Spleen (tissue), 11 donors: ENCODE data around the gene OR2V2. TPM values are rescaled to one million over a fixed set of nuclear protein-coding genes. Genes with fewer than 3 reads are reported as not detected.
"Not testable (repeated sequence)": the region's sequence is repeated elsewhere in the genome, so short reads cannot be mapped to it uniquely, and the experiment has no call there.

Source experiments
- DNase-seq: peaks from one replicate; pipeline ENCODE4 v3.0.0-alpha.2; 2020
- H3K27ac ChIP-seq, 8 donors: fragments of 200-600 bp; sonication (generic) in 7 of 8; 1 replicate in 4 of 8; 2 replicates in 4 of 8; pipeline versions ENCODE4 v1.5.0 to v1.8.0; 2016 to 2021; ENCODE audit warnings: inconsistent platforms in 4 of 8, mild to moderate bottlenecking in 4 of 8, moderate library complexity in 1 of 8
- H3K27me3 ChIP-seq, 7 donors: fragments of 200-600 bp; sonication (generic) in 6 of 7; replicated peaks in 1 of 7; 1 replicate in 4 of 7; 2 replicates in 3 of 7; pipeline versions ENCODE4 v1.5.0 to v1.8.0; 2016 to 2021; ENCODE audit warnings: inconsistent platforms in 3 of 7, mild to moderate bottlenecking in 1 of 7
- H3K36me3 ChIP-seq, 6 donors: fragments of 200-600 bp; sonication (generic) in 5 of 6; 1 replicate in 4 of 6; 2 replicates in 2 of 6; pipeline versions ENCODE4 v1.5.0 to v1.8.0; 2016 to 2021; ENCODE audit warnings: inconsistent platforms in 2 of 6
- H3K4me1 ChIP-seq, 6 donors: fragments of 200-600 bp; sonication (generic) in 5 of 6; 1 replicate in 3 of 6; 2 replicates in 3 of 6; pipeline versions ENCODE4 v1.5.0 to v1.8.0; 2016 to 2021; ENCODE audit warnings: inconsistent platforms in 3 of 6
- H3K4me3 ChIP-seq, 8 donors: fragments of 200-600 bp; sonication (generic) in 7 of 8; 1 replicate in 4 of 8; 2 replicates in 4 of 8; pipeline versions ENCODE4 v1.5.0 to v1.8.0; 2016 to 2021; ENCODE audit warnings: inconsistent platforms in 4 of 8, mild to moderate bottlenecking in 4 of 8, moderate library complexity in 2 of 8
- H3K9me3 ChIP-seq, 8 donors: fragments of 200-600 bp; sonication (generic) in 7 of 8; 1 replicate in 4 of 8; 2 replicates in 4 of 8; pipeline versions ENCODE4 v1.5.0 to v1.8.0; 2016 to 2021; ENCODE audit warnings: inconsistent platforms in 4 of 8
- CTCF ChIP-seq, 11 experiments: fragments of 200-600 bp in 7 of 11; fragments of 450-650 bp in 4 of 11; sonication (generic) in 4 of 11; IDR thresholded peaks in 8 of 11; conservative IDR thresholded peaks in 3 of 11; 1 replicate in 7 of 11; 2 replicates in 4 of 11; pipeline versions ENCODE4 v1.4.0 to v1.8.0; 2016 to 2021; ENCODE audit warnings: antibody characterized with exemption in 11 of 11, inconsistent platforms in 4 of 11, mild to moderate bottlenecking in 1 of 11
- POLR2A ChIP-seq, 3 donors: fragments of 450-650 bp; IDR thresholded peaks; one replicate each; pipeline ENCODE4 v1.5.1; 2017; ENCODE audit warnings: antibody characterized with exemption in 3 of 3, mild to moderate bottlenecking in 1 of 3
- POLR2AphosphoS5 ChIP-seq, 3 donors: sonication (generic); formaldehyde crosslinking; IDR thresholded peaks; one replicate each; pipeline ENCODE4 v1.5.1; 2017; ENCODE audit warnings: antibody characterized with exemption in 3 of 3
- WGBS, 5 donors: extraction: QIAGEN DNeasy Blood & Tissue Kit in 3 of 5; methylation state at CpG; one replicate each; pipeline versions ENCODE4 v1.1.5 to v1.1.7; 2013 to 2018; 5-methylcytosine and 5-hydroxymethylcytosine counted together
- intact Hi-C: fragments of 100-400 bp; cut with DNase I; formaldehyde crosslinking; loops from one replicate; pipeline ENCODE4 v1.15.0; 2023; ENCODE audit warnings: low total_unique reads
- polyA plus RNA-seq, 3 donors: library from polyadenylated mRNA; stranded (reverse); fragments of 200-250 nt; gene quantifications; one replicate each; pipeline ENCODE4 v1.2.1, GENCODE V29; 2013
- total RNA-seq, 7 donors: library from RNA; depleted of rRNA in 3 of 7; stranded (reverse); fragments of >200 nt in 3 of 7; fragmentation: NEBNext Ultra II Directional in 4 of 7; extraction: Animal tissue kit (Norgen Biotek cat#: 25700) in 4 of 7; gene quantifications; one replicate each; pipeline versions ENCODE4 v1.1.0 to v1.2.1, GENCODE V29; 2016 to 2021
- donor health status: healthy with polysubstance abuse.
- donor health status: DM: no; HTN: no; CAD: no; lungs with moderate emphysema.
- donor health status: DM: no; HTN: no; CAD: no.
- donor health status: Bipolar disorder and iron deficiency.
- donor health status: healthy.
- donor health status: DM: no; HTN: no; CAD: no.
- donor health status: DM: yes; HTN: yes; CAD: no.

Gene OR2V2
- total and polyA plus RNA-seq, 10 donors, result not detected

GRCh38 chr5:181158869-181159268, 11.5 kb downstream of the OR2V2 start:
- Histone ChIP-seq H3K27me3 (peaks cover 0 to 40% (median 0%) of the 10 kb centered on the region in 7 donors), H3K27ac (no peak overlapping the region), H3K36me3 (no peaks in the 10 kb centered on the region), H3K4me1 (peaks cover 0 to 21% (median 17%) of the 10 kb centered on the region in 6 donors), H3K9me3 (no peaks in the 10 kb centered on the region), H3K4me3 (no peak overlapping the region)
- intact Hi-C loops, result no loop called here
- DNase-seq, result no peak
- no peak for TF ChIP-seq POLR2A (IDR thresholded peaks at IDR 0.05)
- no peak for TF ChIP-seq POLR2AphosphoS5 (IDR thresholded peaks at IDR 0.05)
- TF ChIP-seq CTCF (IDR thresholded peaks at IDR 0.05 in 8 of 11, conservative IDR thresholded peaks at IDR 0.05 in 3 of 11), result no peak
- 93 to 98% (median 97%) methylated on average over 3 of the region's 3 CpGs for WGBS, 5 donors

GRCh38 chr5:181159286-181160151, 12.1 kb downstream of the OR2V2 start:
- peak overlapping the region in 4 of 8 donors; percentile 73 to 91 (median 75) for H3K27ac ChIP-seq
- peak overlapping the region in 1 of 8 donors; percentile 65 for H3K4me3 ChIP-seq
- DNase-seq, result peak; percentile 94
- WGBS, 5 donors, result 56 to 60% (median 57%) methylated on average over 17 to 20 of the region's 20 CpGs
- intact Hi-C loops, result loop anchor here (10.0 kb wide), 1 partner anchor 295 kb away; the partner anchor contains the start of gene ZFP62
- H3K36me3 ChIP-seq, result no peaks in the 10 kb centered on the region
- H3K27me3 ChIP-seq, result peaks cover 0 to 46% (median 4%) of the 10 kb centered on the region in 7 donors
- TF ChIP-seq CTCF (IDR thresholded peaks at IDR 0.05 in 8 of 11, conservative IDR thresholded peaks at IDR 0.05 in 3 of 11), result peak; percentile 76 to 94 (median 88)
- TF ChIP-seq POLR2AphosphoS5 (IDR thresholded peaks at IDR 0.05), result peak in 1 of 3 donors; percentile 52
- TF ChIP-seq POLR2A (IDR thresholded peaks at IDR 0.05), result no peak
- peaks cover 0 to 2% (median 0%) of the 10 kb centered on the region in 8 donors for H3K9me3 ChIP-seq
- peaks cover 0 to 21% (median 17%) of the 10 kb centered on the region in 6 donors for H3K4me1 ChIP-seq

GRCh38 chr5:181160152-181160754, 12.9 kb downstream of the OR2V2 start:
- peaks cover 0 to 54% (median 7%) of the 10 kb centered on the region in 7 donors for H3K27me3 ChIP-seq
- WGBS, 5 donors, result 51 to 64% (median 63%) methylated on average over 12 to 21 of the region's 21 CpGs
- intact Hi-C loops, result loop anchor here (10.0 kb wide), 1 partner anchor 295 kb away; the partner anchor contains the start of gene ZFP62
- peak overlapping the region in 7 of 8 donors; percentile 41 to 91 (median 73) for H3K27ac ChIP-seq
- H3K4me3 ChIP-seq, result peak overlapping the region in 3 of 8 donors; percentile 5 to 65 (median 8)
- peaks cover 0 to 21% (median 17%) of the 10 kb centered on the region in 6 donors for H3K4me1 ChIP-seq
- peaks cover 0 to 5% (median 0%) of the 10 kb centered on the region in 8 donors for H3K9me3 ChIP-seq
- DNase-seq, result peak; percentile 90
- no peaks in the 10 kb centered on the region for H3K36me3 ChIP-seq
- TF ChIP-seq POLR2A (IDR thresholded peaks at IDR 0.05) (no peak), POLR2AphosphoS5 (IDR thresholded peaks at IDR 0.05) (peak in 1 of 3 donors; percentile 44)

- peak; percentile 88 for DNase-seq
- WGBS, 5 donors, result 13 to 29% (median 15%) methylated on average over 10 to 31 of the region's 48 CpGs
- Histone ChIP-seq H3K27me3 (peaks cover 0 to 60% (median 7%) of the 10 kb centered on the region in 7 donors), H3K4me3 (peak overlapping the region in 2 of 8 donors; percentile 24 to 65), H3K4me1 (peaks cover 0 to 21% (median 17%) of the 10 kb centered on the region in 6 donors), H3K27ac (peak overlapping the region in 4 of 8 donors; percentile 38 to 91 (median 60))
- not testable (repeated sequence) for H3K36me3 ChIP-seq, H3K9me3 ChIP-seq
- intact Hi-C loops, result loop anchor here (10.0 kb wide), 1 partner anchor 296 kb away; the partner anchor contains the start of gene ZFP62
Measured at GRCh38 chr5:181160755-181161533, 13.6 kb downstream of the OR2V2 start.
